Measurements from ENCODE around the gene AKNA. TPM values are rescaled to one million over a fixed set of nuclear protein-coding genes. Genes with fewer than 3 reads are reported as not detected.

The AKNA gene
- 464 and 472 TPM in 2 replicates for total RNA-seq

GRCh38 chr9:114387680-114388356, at the start of gene AKNA:
TSS of gene AKNA (minus strand) at chr9:114387982. CDS start at chr9:114381333, 6,649 bp downstream.
- intact Hi-C loops (cut with micrococcal nuclease) = loop anchor here (1.0 to 10.0 kb wide), 8 partner anchors 10 to 1671 kb away; partner anchors contain the start of genes BSPRY, C9orf43, FKBP15 and INIP

- intact Hi-C loops (cut with micrococcal nuclease) = no loop called here
Measured at GRCh38 chr9:114437401-114437893, 49.7 kb upstream of the AKNA start.

GRCh38 chr9:114434878-114435311, 47.1 kb upstream of the AKNA start:
- intact Hi-C loops (cut with micrococcal nuclease) = loop anchor here (1.0 kb wide), 1 partner anchor 218 kb away; no protein-coding TSS in a partner anchor

GRCh38 chr9:114433720-114434255, 46.0 kb upstream of the AKNA start:
- intact Hi-C loops (cut with micrococcal nuclease) = loop anchor here (1.0 kb wide), 1 partner anchor 220 kb away; no protein-coding TSS in a partner anchor

- intact Hi-C loops (cut with micrococcal nuclease) = no loop called here
Measured at GRCh38 chr9:114433086-114433485, 45.3 kb upstream of the AKNA start.

GRCh38 chr9:114432323-114433067, 44.7 kb upstream of the AKNA start:
- intact Hi-C loops (cut with micrococcal nuclease) = no loop called here

- intact Hi-C loops (cut with micrococcal nuclease) = no loop called here
Measured at GRCh38 chr9:114431770-114432169, 44.0 kb upstream of the AKNA start.

- intact Hi-C loops (cut with micrococcal nuclease) = no loop called here
Measured at GRCh38 chr9:114431003-114431402, 43.2 kb upstream of the AKNA start.

- intact Hi-C loops (cut with micrococcal nuclease) = no loop called here
Measured at GRCh38 chr9:114430457-114430856, 42.7 kb upstream of the AKNA start.

GRCh38 chr9:114429488-114429887, 41.7 kb upstream of the AKNA start:
- intact Hi-C loops (cut with micrococcal nuclease) = no loop called here

- intact Hi-C loops (cut with micrococcal nuclease) = no loop called here
Measured at GRCh38 chr9:114428466-114428865, 40.7 kb upstream of the AKNA start.

- intact Hi-C loops (cut with micrococcal nuclease) = no loop called here
Measured at GRCh38 chr9:114427644-114428043, 39.9 kb upstream of the AKNA start.

- intact Hi-C loops (cut with micrococcal nuclease) = no loop called here
Measured at GRCh38 chr9:114426046-114426948, 38.5 kb upstream of the AKNA start.

- intact Hi-C loops (cut with micrococcal nuclease) = no loop called here
Measured at GRCh38 chr9:114425126-114425525, 37.3 kb upstream of the AKNA start.

GRCh38 chr9:114424126-114424525, 36.3 kb upstream of the AKNA start:
- intact Hi-C loops (cut with micrococcal nuclease) = no loop called here

- intact Hi-C loops (cut with micrococcal nuclease) = no loop called here
Measured at GRCh38 chr9:114423181-114423580, 35.4 kb upstream of the AKNA start.

GRCh38 chr9:114421147-114421546, 33.4 kb upstream of the AKNA start:
- intact Hi-C loops (cut with micrococcal nuclease) = no loop called here

GRCh38 chr9:114419796-114420195, 32.0 kb upstream of the AKNA start:
- intact Hi-C loops (cut with micrococcal nuclease) = no loop called here

GRCh38 chr9:114418053-114418452, 30.3 kb upstream of the AKNA start:
- intact Hi-C loops (cut with micrococcal nuclease) = no loop called here

- intact Hi-C loops (cut with micrococcal nuclease) = no loop called here
Measured at GRCh38 chr9:114417511-114417910, 29.7 kb upstream of the AKNA start.

GRCh38 chr9:114416906-114417305, 29.1 kb upstream of the AKNA start:
- intact Hi-C loops (cut with micrococcal nuclease) = no loop called here

Data from T-helper 1 cell treated with Interleukin-12 subunit alpha and Interleukin-12 subunit beta and Interleukin-4 antibody, amounts not matched to agents 30 ng/mL and 1 ng/mL, for 36 hours (primary cell).